ENCODE results near the gene SLC37A4. TPM values are rescaled to one million over a fixed set of nuclear protein-coding genes. Genes with fewer than 3 reads are reported as not detected.

Gene SLC37A4
- total RNA-seq (2014; rRNA removed; shearing (Covaris generic)) (14.5 and 14.8 TPM in 2 replicates), total RNA-seq (2022) (16.6 and 20.5 TPM in 2 replicates), Bru-seq, nascent RNA (percentile 46 among the genes with signal in this experiment), BruChase-seq, experiment 1, labeled RNA remaining after a 6-hour chase (percentile 46 among the genes with signal in this experiment), BruChase-seq, experiment 2, labeled RNA remaining after a 2-hour chase (percentile 47 among the genes with signal in this experiment)
- long read RNA-seq, transcript SLC37A4-210 (9 exons, 2,040 nt) = major isoform, 14 of 52 reads
- long read RNA-seq, partial matches to known transcripts = 8 of 52 reads
- long read RNA-seq, other reads (novel, unspliced or antisense) = 28 of 52 reads

GRCh38 chr11:119030329-119031047 is at the start of gene SLC37A4:
SLC37A4 (minus strand) TSS chr11:119030877.
- Histone ChIP-seq H4K20me1 (ENCODE audit: insufficient read depth, low read length) (no peaks in the 10 kb centered on the region), H3K36me3 (ENCODE audit: insufficient read depth, low read length) (peaks cover 6% of the 10 kb centered on the region; the same call in 1 of the 2 replicates), H3K9me3 (ENCODE audit: low read length) (no peaks in the 10 kb centered on the region), H3K4me2 (ENCODE audit: low read length) (peak within 1 kb of the TSS; percentile 89), H3K4me3 (ENCODE audit: low read depth, low read length, poor library complexity, severe bottlenecking) (peak within 1 kb of the TSS; percentile 80), H3K4me1 (ENCODE audit: insufficient read depth, low read length, poor library complexity, severe bottlenecking) (peaks cover 21% of the 10 kb centered on the region), H3K79me2 (ENCODE audit: insufficient read depth, low read depth, low read length) (no peaks in the 10 kb centered on the region), H3K27ac (ENCODE audit: low read depth, low read length, poor library complexity, severe bottlenecking) (peak within 1 kb of the TSS; percentile 4), H3K9me2 (ENCODE audit: insufficient read depth, low read length) (no peaks in the 10 kb centered on the region), H2AFZ (ENCODE audit: low read length) (peak within 1 kb of the TSS; percentile 69; the same call in 1 of the 2 replicates)
- intact Hi-C loops (cut with micrococcal nuclease; ENCODE audit: unreplicated experiment) = loop anchor here (1.0 kb wide), 1 partner anchor 27 kb away; the partner anchor contains the start of gene HYOU1
- ChIA-PET POLR2A (interaction anchor here (1.0 to 1.6 kb wide), 3 partner anchors 15 to 229 kb away, joined by 3 to 6 read pairs (median 4); no protein-coding TSS in a partner anchor), CTCF (ENCODE audit: unreplicated experiment) (no interaction called here)
- BruUV-seq (replicated peaks) = no TSS peak
- peak; percentile 99 for DNase-seq (ENCODE audit: low spot score)
- TF ChIP-seq CTCF (conservative IDR thresholded peaks at IDR 0.05; ENCODE audit: low read length) (no peak), EZH2phosphoT487 (IDR thresholded peaks at IDR 0.05; ENCODE audit: borderline replicate concordance, low read depth, low read length) (no peak)

GRCh38 chr11:119078675-119079420 is 48.2 kb upstream of the SLC37A4 start:
- intact Hi-C loops (cut with micrococcal nuclease; ENCODE audit: unreplicated experiment) = no loop called here
- peaks cover 72% of the 10 kb centered on the region for H3K36me3 ChIP-seq (ENCODE audit: insufficient read depth, low read length)
- H3K4me1 ChIP-seq (ENCODE audit: insufficient read depth, low read length, poor library complexity, severe bottlenecking) = no peaks in the 10 kb centered on the region
- H3K4me3 ChIP-seq (ENCODE audit: low read depth, low read length, poor library complexity, severe bottlenecking) = no peak overlapping the region
- no peak for DNase-seq (ENCODE audit: low spot score)
- no peaks in the 10 kb centered on the region for H3K9me2 ChIP-seq (ENCODE audit: insufficient read depth, low read length)
- no peaks in the 10 kb centered on the region for H3K9me3 ChIP-seq (ENCODE audit: low read length)
- H3K27ac ChIP-seq (ENCODE audit: low read depth, low read length, poor library complexity, severe bottlenecking) = no peak overlapping the region
- no peak for TF ChIP-seq EZH2phosphoT487 (IDR thresholded peaks at IDR 0.05; ENCODE audit: borderline replicate concordance, low read depth, low read length)
- H2AFZ ChIP-seq (ENCODE audit: low read length) = no peak overlapping the region
- no TSS peak for BruUV-seq (replicated peaks)
- ChIA-PET POLR2A (interaction anchor here (1.0 kb wide), 1 partner anchor 24 kb away, joined by 5 read pairs; no protein-coding TSS in a partner anchor), CTCF (ENCODE audit: unreplicated experiment) (no interaction called here)
- H3K4me2 ChIP-seq (ENCODE audit: low read length) = no peak overlapping the region
- no peaks in the 10 kb centered on the region for H4K20me1 ChIP-seq (ENCODE audit: insufficient read depth, low read length)
- no peaks in the 10 kb centered on the region for H3K79me2 ChIP-seq (ENCODE audit: insufficient read depth, low read depth, low read length)

GRCh38 chr11:119077839-119078238 is 47.2 kb upstream of the SLC37A4 start:
- POLR2A ChIA-PET = interaction anchor here (0.6 to 1.0 kb wide), 3 partner anchors 25 to 174 kb away, joined by 3 to 5 read pairs (median 4); no protein-coding TSS in a partner anchor
- no peak for DNase-seq (ENCODE audit: low spot score)
- no peak overlapping the region for H3K27ac ChIP-seq (ENCODE audit: low read depth, low read length, poor library complexity, severe bottlenecking)
- H3K4me3 ChIP-seq (ENCODE audit: low read depth, low read length, poor library complexity, severe bottlenecking) = no peak overlapping the region
- H2AFZ ChIP-seq (ENCODE audit: low read length) = no peak overlapping the region
- no peaks in the 10 kb centered on the region for H3K79me2 ChIP-seq (ENCODE audit: insufficient read depth, low read depth, low read length)
- H3K9me3 ChIP-seq (ENCODE audit: low read length) = no peaks in the 10 kb centered on the region
- peaks cover 82% of the 10 kb centered on the region for H3K36me3 ChIP-seq (ENCODE audit: insufficient read depth, low read length)
- H3K4me2 ChIP-seq (ENCODE audit: low read length) = no peak overlapping the region
- intact Hi-C loops (cut with micrococcal nuclease; ENCODE audit: unreplicated experiment) = no loop called here
- H3K9me2 ChIP-seq (ENCODE audit: insufficient read depth, low read length) = no peaks in the 10 kb centered on the region
- no peaks in the 10 kb centered on the region for H4K20me1 ChIP-seq (ENCODE audit: insufficient read depth, low read length)
- H3K4me1 ChIP-seq (ENCODE audit: insufficient read depth, low read length, poor library complexity, severe bottlenecking) = no peaks in the 10 kb centered on the region
- CTCF ChIA-PET (ENCODE audit: unreplicated experiment) = interaction anchor here (0.6 kb wide), 1 partner anchor 9 kb away, joined by 3 read pairs; no protein-coding TSS in a partner anchor
- no TSS peak for BruUV-seq (replicated peaks)
- no peak for TF ChIP-seq CTCF (conservative IDR thresholded peaks at IDR 0.05; ENCODE audit: low read length)
- no peak for TF ChIP-seq EZH2phosphoT487 (IDR thresholded peaks at IDR 0.05; ENCODE audit: borderline replicate concordance, low read depth, low read length)
